ENCODE results near the gene SCN9A. TPM values are rescaled to one million over a fixed set of nuclear protein-coding genes. Genes with fewer than 3 reads are reported as not detected.

The SCN9A gene
- total and polyA plus RNA-seq, 2 of the 8 experiments (the other 6 are each of a cell fraction or from before 2014, with no cell fraction given), result 1.6 to 6.2 TPM

DNA sequence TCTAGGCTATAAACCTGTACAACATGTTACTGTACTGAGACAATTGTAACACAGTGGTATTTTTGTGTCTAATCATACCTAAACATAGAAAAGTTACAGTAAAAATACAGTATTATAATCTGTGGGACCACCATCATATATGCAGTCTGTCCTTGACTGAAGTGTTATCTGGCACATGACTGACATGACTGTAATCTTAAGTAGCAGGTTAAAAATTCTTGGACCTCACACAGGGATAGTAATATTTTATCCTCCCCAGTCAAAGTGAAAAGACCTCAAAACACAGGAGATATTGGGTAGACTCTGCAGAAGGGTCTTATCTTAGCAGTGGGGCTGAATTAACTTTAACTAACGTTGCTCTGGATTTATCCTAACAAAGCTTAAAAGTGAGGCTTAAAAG, 4.9 kb upstream of the SCN9A start:
- Histone ChIP-seq H2BK15ac (ENCODE audit: low read length) (no peak overlapping the region), H2BK20ac (ENCODE audit: low read length) (no peak overlapping the region), H3K23ac (ENCODE audit: insufficient read length) (no peak overlapping the region), H3K14ac (ENCODE audit: insufficient read length) (no peak overlapping the region), H2BK120ac (replicated peaks; ENCODE audit: low read depth, low read length) (no peak overlapping the region), H3K9ac (replicated peaks in 1 of 4; ENCODE audit: extremely low read depth in 1 of 4, low read depth in 3 of 4, low read length in 3 of 4) (no peak overlapping the region), H4K8ac (ENCODE audit: extremely low read depth, insufficient read depth, low read length) (no peak overlapping the region), H4K91ac (replicated peaks; ENCODE audit: insufficient read length, low read length) (no peak overlapping the region), H2AFZ (ENCODE audit: low read length) (no peak overlapping the region), H3K4me2 (ENCODE audit: insufficient read depth in 1 of 2, low read depth in 2 of 2, low read length in 2 of 2) (no peak overlapping the region), H2BK5ac (ENCODE audit: low read depth, low read length) (no peak overlapping the region), H3K27ac (ENCODE audit: low read depth, low read length) (no peak overlapping the region), H2BK12ac (ENCODE audit: low read depth, low read length) (no peak overlapping the region), H3K79me1 (ENCODE audit: low read depth, low read length) (no peaks in the 10 kb centered on the region), H3K4ac (replicated peaks; ENCODE audit: insufficient read length, low read depth, low read length) (no peak overlapping the region), H3K27me3 (replicated peaks in 1 of 4; ENCODE audit: control insufficient read depth in 3 of 4, extremely low read depth in 1 of 4, insufficient read depth in 3 of 4, low read length in 3 of 4) (no peaks in the 10 kb centered on the region; a peak in 1 of 7 replicates), H3K9me3 (ENCODE audit: insufficient read depth in 2 of 2, low read depth in 1 of 2, low read length in 1 of 2) (no peaks in the 10 kb centered on the region), H3K4me3 (ENCODE audit: extremely low read depth in 1 of 4, insufficient read depth in 2 of 4, low read depth in 3 of 4, low read length in 4 of 4) (no peak overlapping the region), H3K18ac (ENCODE audit: extremely low read depth, low read length) (no peak overlapping the region), H4K20me1 (replicated peaks in 1 of 2; ENCODE audit: control insufficient read depth in 1 of 2, insufficient read depth in 2 of 2, low read length in 2 of 2) (no peaks in the 10 kb centered on the region), H3K23me2 (ENCODE audit: low read depth, low read length) (peaks cover 9% of the 10 kb centered on the region), H3K4me1 (replicated peaks in 1 of 4; ENCODE audit: control insufficient read depth in 3 of 4, insufficient read depth in 4 of 4, low read length in 3 of 4) (peaks cover 0 to 2% (median 0%) of the 10 kb centered on the region in 4 experiments; a peak in 2 of 7 replicates), H3K56ac (replicated peaks; ENCODE audit: insufficient read length, low read depth, low read length) (no peak overlapping the region), H2AK5ac (ENCODE audit: low read depth, low read length) (no peak overlapping the region), H3K36me3 (ENCODE audit: control insufficient read depth in 2 of 4, insufficient read depth in 4 of 4, low read length in 3 of 4) (no peaks in the 10 kb centered on the region), H3K79me2 (ENCODE audit: control insufficient read depth in 1 of 2, insufficient read depth in 2 of 2, low read length in 2 of 2) (no peaks in the 10 kb centered on the region), H4K5ac (ENCODE audit: insufficient read length, low read depth, low read length) (no peak overlapping the region)
- FAIRE-seq (no peak), DNase-seq (ENCODE audit: low read depth in 1 of 2, low spot score in 2 of 2) (no peak)
- POLR2A ChIA-PET (ENCODE audit: partially characterized antibody), result no interaction called here
- CTCF ChIA-PET (ENCODE audit: partially characterized antibody), result interaction anchor here (0.7 to 1.9 kb wide), 3 partner anchors 14 to 200 kb away, joined by 3 to 4 read pairs (median 4); no protein-coding TSS in a partner anchor
- WGBS, 2 experiments (ENCODE audit: extremely low coverage in 1 of 2, insufficient coverage in 1 of 2, insufficient read length in 1 of 2, insufficient replicate concordance in 2 of 2, low coverage in 1 of 2, low lambda C conversion rate in 2 of 2, missing lambda C conversion rate in 1 of 2), result 83% methylated on average over 1 of the region's 1 CpG; no CpG with 5 or more reads in 1 of the 2 experiments
- no peak for TF ChIP-seq POLR2AphosphoS5 (IDR thresholded peaks at IDR 0.05; ENCODE audit: low read depth, low read length)
- TF ChIP-seq MAX (IDR thresholded peaks at IDR 0.05), result no peak
- TF ChIP-seq, protein P1, sequence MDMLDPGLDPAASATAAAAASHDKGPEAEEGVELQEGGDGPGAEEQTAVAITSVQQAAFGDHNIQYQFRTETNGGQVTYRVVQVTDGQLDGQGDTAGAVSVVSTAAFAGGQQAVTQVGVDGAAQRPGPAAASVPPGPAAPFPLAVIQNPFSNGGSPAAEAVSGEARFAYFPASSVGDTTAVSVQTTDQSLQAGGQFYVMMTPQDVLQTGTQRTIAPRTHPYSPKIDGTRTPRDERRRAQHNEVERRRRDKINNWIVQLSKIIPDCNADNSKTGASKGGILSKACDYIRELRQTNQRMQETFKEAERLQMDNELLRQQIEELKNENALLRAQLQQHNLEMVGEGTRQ (IDR thresholded peaks at IDR 0.05; ENCODE audit: low read length), result no peak
- no peak for TF ChIP-seq RNF2 (IDR thresholded peaks at IDR 0.05; ENCODE audit: borderline replicate concordance, low read depth, low read length, missing control alignments, poor library complexity, severe bottlenecking)
- TF ChIP-seq CTCF (IDR thresholded peaks at IDR 0.05; ENCODE audit: control extremely low read depth in 1 of 3, insufficient read depth in 1 of 3, low read depth in 1 of 3, low read length in 3 of 3), result no peak
- no peak for TF ChIP-seq SUZ12 (IDR thresholded peaks at IDR 0.05; ENCODE audit: low read length)
- no peak for TF ChIP-seq BACH1 (IDR thresholded peaks at IDR 0.05; ENCODE audit: low read length)
- TF ChIP-seq YY1 (IDR thresholded peaks at IDR 0.05; ENCODE audit: low read depth, low read length), result no peak
- TF ChIP-seq RFX5 (IDR thresholded peaks at IDR 0.05; ENCODE audit: borderline replicate concordance, low read depth, low read length), result no peak
- no peak for TF ChIP-seq CBX8 (IDR thresholded peaks at IDR 0.05; ENCODE audit: borderline replicate concordance, low read depth, low read length)

Measured in H1 (cell line).